NCI-H146 treated with DMSO at 0.1 percent for 48 hours (cell line): Measurements from ENCODE around the gene LSG1.

ENCODE experiments used
- DNase-seq: peaks from one replicate; lab custom pipeline; 2025; ENCODE audit not compliant: unreplicated experiment; lab: John Stamatoyannopoulos, UW

The LSG1 gene

DNA sequence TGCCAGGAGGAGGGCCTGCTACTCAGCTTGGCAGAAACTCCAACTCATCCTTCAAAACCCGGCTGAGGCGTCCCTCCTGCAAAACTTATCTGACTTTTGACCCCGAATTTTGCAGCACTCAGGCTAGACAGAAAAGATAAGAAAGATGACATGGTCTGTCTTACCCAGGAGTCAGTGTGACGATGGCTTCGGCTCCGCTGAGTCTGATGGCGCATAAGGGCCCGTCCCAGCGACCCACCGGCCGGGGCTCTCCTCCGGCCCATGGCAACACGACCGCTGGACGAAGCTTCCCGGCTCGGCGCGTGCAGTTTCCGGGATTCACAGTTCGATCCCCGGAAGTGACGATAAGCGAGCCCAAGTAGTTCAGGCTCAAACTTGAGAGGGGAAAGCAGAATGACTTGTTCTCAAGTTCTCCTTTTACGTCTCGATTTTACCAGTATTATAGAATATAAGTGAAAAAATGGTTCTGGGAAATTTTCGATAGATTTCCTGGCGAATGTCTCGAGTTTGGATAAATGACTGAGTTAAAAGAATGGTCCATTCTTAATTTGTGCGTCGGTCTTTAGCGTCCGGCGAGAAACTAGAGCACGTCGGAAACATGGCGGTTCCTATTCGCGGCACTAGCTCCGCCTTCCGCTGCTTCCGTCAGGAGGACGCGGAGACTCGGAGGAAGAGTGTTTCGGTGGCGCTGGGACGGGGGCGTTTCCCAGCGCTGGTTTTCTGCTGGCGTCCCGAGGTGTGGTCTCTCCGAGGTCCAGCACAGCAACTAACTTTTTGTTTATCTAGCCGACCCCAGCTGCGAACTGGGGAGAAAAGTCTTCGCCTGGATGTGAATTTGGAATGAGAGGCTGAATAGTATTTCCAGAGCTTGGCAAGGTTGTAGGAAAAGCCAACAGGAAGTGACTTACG is at the start of gene LSG1:
Gene LSG1 (minus strand): TSS at position 292 of the 909 bp plus-strand sequence. CDS start 29 bp downstream, at position 263.
- peak; percentile 99 for DNase-seq

DNA sequence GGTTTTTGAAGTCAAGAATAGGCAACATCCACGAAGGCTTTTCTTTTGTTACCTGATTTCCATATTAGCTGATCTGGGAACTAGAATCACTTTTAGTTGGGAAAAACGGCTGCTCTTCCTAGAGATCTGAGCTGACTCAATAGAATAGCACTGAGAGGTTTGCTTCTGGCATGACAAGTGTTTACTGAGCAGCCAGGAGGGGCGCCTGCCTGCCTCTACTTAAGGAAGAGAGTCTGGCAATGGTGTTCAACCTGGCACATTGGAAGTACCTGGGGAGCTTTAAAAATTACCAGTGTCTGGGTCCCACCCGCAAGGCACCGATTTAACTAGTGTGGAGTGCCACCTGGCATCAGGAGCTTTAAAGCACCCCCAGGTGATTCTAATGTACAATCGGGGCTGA is 48.1 kb upstream of the LSG1 start:
- DNase-seq = no peak

DNA sequence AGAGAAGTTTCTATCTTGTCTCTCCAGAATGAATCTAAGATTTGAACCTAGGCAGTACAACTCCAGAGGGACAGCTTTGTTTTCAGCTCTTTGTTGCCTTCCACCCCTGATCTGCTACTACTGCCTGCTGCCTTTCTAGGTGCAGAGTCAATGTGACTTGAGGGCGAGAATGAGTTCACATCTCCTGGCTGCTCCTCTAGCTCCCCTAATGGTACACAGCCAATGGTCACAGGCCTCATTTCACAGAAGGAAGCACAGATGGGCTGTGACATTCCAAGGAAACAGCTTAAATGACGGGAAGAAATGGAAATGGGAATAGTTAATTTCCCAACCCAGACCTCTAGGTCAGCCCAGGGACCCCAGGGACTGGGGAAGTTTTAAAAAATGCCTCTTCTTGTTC is 46.1 kb upstream of the LSG1 start:
- DNase-seq = no peak

DNA sequence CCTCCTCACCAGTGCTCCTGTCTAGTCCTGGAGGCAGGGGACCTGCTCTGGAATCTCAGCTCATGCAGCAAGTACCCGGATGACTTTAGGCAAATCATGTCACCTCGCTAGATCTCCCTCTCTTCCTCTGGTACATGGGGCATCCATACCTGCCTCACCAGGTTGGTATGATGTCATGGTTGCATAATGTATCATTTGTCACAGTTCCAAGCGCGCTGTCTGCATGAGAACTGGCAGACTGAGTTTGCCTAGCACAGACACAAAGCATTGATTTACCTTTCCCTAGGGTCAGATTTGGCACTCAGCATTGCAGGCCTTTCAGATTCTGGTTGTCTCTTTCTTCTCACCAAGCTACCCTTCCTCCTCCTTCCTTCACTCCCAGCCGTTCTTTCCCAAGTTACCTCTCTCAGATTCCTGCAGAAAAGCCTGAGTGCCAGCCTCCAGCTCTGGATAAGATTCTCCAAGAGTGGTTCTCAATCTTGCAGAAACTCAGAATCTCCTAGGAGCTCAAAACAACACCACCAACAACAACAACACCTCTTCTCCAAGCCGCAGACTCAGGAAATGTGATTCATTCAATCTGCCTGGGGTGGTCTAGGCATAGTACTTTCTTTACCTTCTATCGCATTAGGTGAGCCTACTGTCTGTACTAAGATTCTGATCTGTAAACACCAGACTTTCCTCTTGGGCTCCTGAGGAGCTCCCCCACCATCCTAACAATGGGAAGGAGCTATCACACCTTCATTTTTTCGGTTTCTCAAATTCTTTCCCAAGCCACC is 43.2 kb upstream of the LSG1 start:
- DNase-seq = no peak

DNA sequence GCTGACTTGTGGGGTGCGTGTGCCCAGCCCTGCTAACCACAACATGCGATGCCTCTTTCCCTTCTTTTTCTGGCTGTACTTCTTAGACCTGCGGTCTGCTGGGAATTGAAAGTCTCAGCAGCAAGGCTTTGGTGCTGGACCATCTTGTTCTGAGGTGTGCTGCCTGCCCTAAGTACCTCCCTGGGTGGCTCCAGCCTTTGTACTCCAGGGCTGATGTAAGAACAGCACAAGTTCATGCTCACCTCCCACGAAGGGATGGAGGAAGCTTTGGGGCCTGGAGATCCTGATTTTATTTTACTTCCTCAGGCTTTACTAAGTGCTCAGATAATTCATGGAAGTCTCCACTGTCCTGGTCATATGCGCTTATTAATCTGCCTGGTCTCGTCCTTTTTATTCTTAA is 42.6 kb upstream of the LSG1 start:
- no peak for DNase-seq

DNA sequence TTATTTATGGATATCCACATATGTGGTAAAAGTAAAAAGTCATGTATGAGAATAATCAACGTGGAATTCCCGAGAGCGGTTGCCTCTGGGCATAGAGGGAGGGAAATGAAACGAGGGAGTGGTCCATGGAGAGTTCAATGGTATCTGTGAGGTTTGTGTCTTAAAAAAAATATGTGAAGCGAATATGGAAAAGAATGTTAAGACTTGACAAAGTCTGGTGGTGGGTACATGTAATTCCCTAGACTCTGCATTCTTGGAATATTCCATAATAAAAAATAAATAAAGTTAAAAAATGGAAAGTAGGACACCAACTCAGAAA is 42.1 kb upstream of the LSG1 start:
- DNase-seq = no peak

DNA sequence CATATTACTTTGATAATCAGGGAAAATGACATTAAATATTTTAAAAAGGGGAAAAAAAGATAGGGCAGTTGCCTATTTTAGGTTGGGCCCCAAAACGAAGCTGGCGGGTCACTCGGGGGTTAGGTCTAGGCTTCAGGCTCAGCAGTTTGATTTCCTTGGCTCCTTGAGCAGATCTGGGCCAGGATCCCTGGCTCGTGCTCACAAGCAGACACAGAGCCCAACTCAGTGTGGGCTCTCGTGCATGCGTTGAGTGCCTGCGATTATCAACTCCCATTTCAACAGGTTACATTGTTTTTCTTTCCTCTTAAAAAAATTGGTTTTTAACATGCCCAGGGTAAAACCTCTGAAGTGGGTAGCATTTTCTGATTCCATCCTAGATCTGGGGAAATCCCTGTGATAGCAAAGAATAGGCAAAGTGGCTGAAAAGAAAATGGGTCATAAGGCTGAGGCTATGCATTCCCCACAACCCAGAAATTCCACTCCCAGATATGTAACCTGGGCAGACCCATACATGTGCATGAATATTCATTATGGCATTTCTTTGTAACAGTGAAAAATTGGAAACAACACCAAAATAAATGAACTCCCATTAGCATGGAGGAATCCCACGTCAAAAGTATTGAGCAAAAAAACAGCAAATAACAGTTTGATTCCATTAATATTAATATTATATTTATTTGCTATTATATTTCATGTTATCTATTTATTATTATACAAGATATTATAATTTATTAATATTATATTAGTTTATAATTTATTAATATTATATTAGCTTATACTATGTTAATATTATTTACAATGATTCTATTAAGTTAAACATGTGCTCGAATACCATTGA is 41.5 kb upstream of the LSG1 start:
- no peak for DNase-seq

DNA sequence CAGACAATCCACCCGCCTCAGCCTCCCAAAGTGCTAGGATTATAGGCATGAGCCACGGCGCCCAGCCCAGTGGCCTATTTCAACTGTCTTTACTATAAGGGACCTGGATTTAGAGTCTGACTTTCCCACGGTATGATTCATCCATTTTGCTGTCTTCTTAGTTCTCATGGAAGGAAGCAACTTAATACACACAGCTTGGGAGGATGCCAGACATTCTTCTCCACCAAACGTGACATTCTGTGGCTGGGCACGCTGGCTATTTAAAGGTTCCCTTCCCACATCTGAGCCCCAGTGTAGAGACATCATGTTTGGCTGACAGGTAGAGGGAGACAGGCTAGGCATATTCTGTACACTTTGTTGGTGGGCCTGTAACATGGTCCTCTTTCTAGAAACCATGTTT is 39.9 kb upstream of the LSG1 start:
- no peak for DNase-seq

DNA sequence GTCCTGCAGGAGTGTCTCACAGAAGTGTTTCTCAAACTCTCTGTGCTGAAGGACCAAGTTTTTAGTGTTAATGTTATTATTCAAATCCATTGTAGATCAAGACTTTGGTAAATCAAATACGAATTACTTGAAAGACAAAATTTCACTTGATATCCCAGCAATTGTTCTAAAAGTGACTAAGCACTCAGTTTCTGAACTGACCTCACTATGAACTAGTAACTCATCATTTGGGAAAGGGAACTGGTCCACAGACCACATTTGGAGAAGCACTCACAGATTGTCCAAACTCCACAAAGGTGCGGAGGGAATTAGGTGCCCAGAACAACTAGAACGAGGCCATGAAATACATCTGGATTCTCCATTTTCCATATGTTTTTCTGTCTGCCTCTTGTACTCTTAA is 39.3 kb upstream of the LSG1 start:
- no peak for DNase-seq

DNA sequence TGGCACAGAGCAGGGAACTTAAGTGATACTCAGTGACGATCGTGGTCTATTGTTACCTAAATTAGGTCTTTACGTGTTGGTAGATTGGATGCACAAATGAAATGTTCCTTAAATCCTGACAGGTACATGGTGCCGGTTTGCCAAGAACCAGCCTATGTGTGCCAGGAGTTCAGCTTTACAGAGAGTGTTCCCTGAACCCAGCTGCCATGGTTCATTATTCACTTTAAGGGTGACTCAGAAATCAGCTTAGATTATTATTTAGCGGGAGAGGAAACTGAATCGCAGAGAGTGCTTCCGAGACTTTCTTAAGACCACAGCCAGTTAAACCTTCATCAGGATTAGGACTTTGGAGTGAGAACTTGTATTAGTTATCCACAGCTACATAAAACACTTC is 35.2 kb upstream of the LSG1 start:
- no peak for DNase-seq

DNA sequence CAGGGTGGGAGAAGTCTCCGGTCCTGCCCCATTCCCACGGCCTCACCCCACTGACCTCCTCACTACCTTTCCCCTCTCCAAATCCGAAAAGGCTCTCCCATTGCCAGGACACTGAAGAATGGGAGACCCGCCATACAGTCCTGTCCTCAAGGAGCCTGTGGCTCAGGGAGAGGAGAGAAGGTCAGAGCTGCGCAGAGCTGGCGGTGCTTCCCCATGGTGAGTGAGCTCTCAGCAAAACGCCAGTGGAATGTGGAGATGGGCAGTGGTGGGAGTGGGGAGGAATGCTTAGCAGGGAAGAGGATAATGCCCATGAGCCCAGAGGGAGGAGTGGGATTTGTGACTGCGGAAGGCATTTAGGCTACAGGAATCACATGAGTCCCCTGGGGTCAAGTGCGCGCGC is 33.8 kb upstream of the LSG1 start:
- DNase-seq = no peak

DNA sequence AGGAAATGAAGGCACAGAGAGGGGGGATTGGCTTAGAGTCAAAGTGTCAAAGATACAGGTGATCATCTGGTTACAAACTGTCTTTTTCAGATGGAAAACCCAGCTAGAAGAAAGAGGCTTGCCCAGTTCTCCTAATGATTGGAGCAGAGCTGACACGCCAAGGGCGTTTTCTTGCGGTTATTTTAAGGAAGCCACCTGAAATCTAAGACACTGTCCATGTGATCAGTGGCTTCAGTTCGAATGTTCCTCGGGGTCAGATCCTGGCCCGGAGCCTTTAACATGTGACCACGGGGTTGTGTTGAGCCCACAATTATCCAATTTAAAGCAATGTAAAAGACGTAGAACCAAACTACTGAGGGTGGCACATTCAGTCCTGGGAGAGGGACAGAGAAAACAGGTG is 33.2 kb upstream of the LSG1 start:
- DNase-seq = no peak

DNA sequence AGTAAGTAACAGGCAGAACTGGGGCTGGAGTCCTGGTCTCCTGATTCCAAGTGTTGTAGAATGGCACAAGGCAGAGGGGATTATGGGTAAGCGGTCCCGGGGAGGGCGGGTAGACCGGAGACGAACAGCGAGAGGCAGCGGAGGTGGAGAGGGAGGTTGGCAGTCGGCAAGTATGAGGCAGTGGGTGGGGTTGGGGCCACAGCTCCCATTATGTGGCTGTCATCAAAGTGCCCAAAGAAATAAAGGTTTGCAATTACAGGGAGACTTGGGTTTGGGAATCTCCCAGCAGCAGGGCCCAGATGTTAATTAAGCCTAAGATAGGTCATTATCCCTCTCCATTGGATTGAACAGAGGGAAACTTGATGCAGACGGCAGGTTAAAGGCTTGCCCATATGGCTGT is 30.6 kb upstream of the LSG1 start:
- DNase-seq = no peak

DNA sequence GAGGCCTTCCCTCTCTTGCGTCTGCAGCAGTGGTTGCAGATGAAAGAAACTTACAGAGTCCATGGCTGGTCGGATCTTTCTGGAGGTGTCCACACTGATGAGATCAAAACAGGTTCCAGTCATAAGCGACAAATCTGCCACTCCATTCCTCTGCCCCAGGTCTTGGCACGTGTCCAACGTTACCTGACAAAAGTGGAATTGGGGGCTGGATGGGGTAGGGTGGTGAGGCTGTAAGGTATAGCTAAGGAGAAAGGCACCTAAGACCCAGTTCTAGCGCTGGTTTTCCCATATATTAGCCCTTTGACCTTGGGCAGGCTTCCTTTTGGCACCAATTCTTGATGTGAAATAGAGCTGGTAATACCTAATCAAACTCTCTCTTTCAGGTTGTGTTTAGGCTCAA is 24.7 kb upstream of the LSG1 start:
- DNase-seq = no peak

DNA sequence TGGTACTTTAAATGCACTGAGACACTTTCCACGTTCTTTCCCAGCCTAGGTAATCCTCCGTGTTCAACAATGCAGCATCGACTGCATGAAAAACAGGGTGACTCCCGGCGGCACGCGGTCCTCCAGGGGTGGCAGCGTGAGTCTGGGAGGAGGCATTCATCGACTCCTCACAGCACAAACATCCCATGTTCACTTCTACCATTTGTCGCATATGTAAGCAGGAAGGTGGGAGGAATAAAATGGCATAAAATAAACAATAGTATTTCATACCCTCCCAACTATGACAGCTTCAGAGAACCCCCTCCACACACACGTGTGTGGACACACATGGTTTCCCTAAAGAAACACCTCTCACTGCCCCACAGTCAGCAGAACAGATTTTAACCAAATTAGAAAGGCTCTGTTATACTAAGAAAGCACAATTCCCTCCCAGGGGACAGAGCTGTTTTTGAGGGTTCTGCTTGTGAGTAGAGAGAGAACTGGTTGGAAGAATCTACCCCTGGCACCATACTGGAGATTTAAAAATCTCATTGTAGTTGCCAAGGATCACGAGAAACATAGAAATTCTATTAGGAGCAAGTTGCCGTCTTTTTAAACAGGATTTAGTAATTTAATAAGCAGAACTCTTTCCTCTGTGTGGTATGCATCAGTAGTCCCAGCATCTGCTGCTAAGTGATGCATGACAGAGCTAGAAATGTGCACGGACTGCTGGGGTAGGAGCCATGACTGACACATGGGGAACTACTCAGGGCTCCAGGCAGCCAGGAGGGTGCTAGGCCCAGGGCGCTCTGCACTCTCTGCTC is 19.7 kb upstream of the LSG1 start:
- DNase-seq = no peak

DNA sequence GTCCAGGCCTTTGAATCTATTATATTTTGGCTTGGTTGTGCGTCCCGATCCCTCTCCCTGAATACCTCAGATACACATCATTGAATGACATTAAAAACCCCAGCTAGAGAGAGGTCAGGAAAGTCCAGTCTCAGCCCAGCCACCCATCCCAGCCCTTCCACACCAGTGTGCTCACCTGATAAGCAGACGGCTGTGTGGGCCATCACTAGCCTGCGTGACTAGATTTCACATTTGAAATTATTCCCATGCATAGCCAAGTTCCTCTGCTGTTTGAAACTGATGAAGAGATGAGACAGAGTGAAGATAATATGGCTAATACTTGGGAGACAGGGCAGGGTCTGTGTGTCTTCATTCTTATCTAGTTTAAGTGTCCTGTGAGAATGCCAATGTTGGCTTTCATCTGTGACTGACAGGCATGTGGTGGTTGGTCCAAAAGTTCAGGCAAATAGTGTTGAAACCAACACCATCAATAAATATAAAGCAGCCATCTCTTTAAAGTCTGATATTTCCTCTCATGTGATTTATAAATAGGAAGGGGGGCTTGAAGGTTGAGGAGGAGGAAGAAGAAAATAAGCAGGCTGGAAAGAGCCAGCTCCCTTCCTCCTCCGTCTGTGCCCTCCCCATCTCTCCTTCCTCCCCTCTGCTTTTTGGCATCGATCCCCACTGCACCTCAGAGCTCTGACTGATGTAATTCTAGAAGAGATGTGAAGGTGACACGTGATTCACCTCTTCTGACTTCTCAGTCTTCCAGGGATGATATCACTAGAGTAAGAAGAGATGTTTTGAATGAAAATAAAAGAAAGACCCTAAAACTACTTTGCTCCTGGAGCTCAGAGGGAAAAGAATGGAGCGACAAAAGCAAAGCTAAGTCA is 18.7 kb upstream of the LSG1 start:
- no peak for DNase-seq

DNA sequence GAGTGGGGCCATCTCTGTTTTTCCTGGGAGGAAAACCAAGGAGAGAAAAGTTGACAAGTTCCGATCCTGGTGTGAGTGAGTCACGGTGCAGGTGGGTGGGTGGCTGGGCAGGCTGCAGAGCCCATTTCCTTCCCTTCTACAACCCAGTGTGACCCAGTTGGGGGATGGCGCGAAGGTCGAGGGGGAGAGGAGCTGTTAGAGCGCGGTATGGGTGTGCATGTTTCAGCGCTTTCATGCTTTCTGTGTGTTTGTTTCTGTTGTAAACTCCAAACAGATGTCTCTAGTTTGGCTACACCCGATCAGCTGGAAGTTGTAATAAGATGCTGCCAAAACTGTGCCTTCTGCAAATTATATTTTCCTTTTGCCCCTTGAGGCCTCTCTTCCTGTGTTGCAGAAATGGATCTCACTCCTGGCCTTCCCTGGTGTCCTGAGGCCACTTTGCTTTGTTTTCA is 17.5 kb upstream of the LSG1 start:
- no peak for DNase-seq

DNA sequence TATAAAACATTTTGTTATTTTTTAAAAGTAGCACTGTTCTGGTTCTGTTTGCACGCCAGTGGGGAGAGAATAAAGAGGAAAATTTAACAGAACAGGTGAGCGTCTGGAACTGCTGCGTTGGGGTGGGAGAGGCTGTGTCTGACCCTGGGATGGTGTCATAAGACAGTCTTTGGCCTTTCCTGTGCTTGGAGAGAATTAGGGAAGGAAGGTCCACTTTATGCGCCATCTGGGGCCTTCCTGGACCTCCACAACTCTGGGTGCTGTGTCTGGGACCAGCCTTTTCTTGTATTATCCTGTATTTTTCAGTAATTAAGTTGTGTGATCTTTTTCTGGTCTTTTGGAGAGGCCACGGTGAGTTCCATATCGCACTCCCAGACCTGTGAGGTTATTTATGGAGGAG is 17.0 kb upstream of the LSG1 start:
- DNase-seq = no peak

DNA sequence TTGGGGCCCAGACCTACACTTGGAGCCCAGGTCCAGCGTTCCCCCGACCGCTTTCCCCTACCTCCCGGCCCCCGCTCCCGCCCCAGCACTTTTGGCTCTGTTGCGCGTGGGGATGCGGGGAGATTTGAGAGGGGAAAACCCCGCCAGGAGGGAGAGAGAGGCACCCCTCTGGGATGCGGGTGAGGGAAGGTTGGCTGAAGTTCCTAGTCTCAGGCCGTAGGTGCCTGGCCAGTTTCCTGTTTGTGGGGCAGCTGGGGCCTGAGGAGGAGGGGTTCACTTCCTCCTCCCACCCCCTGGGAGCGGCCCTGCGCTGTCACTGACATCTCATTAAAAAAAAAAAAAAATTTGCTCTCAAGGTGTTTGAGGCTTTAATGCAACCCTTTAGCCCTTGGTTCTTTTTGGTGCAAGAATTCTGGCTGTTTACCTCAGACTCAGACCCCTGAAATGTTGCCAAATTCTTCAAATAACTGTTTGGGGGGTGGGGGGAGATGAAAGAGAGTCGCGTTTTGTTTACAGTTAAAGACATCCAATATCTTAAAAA is 16.3 kb upstream of the LSG1 start:
- DNase-seq = no peak
